ENCODE measurements around the gene CST8. TPM values are rescaled to one million over a fixed set of nuclear protein-coding genes. Genes with fewer than 3 reads are reported as not detected.

CST8 gene
- total RNA-seq, 1 donor from 2014 or later, result not detected

GRCh38 chr20:23476015-23476754 is 14.7 kb upstream of the CST8 start:
- no peak for DNase-seq

GRCh38 chr20:23477223-23477622 is 13.7 kb upstream of the CST8 start:
- DNase-seq, result no peak

DNA sequence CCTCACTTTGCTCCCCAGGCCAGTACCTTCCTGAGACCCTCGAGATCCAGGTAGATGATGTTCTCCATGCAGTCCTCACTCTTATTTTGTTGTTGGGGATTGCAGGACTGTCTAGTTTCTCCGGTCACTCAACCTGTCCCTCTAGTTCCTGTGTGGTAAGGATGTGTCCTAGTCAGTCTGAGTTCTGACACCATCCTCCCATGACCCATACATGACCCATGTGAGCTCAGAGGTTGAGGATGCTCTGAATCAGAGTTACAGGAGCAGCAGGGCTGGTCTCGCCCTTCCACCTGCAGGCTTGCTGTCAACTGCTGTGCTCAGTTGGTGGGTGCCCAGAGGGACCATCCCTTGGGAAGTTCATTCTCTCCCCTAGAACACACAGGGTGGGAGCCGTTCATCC is 11.9 kb upstream of the CST8 start:
- no peak for DNase-seq

- no peak for DNase-seq
Observed at GRCh38 chr20:23482138-23482537, 8.8 kb upstream of the CST8 start.

GRCh38 chr20:23484081-23484480 is 6.8 kb upstream of the CST8 start:
- DNase-seq, result no peak

GRCh38 chr20:23488470-23488869 is 2.4 kb upstream of the CST8 start:
- DNase-seq, result no peak

DNA sequence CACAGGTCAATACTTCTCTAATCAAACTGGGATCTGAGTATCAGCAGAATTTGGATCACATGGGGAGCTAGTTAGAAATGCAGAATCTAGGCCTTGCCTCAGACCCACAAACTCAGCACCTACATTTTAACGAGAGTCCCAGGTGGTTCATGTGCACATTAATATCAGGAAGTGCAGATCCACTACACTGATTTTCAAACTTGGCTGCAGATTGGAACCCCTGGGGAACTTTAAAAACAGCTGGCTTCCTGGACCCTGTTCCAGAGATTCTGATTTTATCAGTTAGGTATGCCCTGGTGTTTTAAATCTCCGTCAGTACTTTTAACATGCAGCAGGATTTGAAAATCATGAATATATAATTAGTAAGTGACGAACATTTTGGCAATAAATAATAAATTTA is 1.9 kb upstream of the CST8 start:
- no peak for DNase-seq

- DNase-seq, result no peak
Observed at GRCh38 chr20:23492292-23492691, 1.4 kb downstream of the CST8 start.

GRCh38 chr20:23493172-23493772 is 2.4 kb downstream of the CST8 start:
- DNase-seq, result no peak

DNA sequence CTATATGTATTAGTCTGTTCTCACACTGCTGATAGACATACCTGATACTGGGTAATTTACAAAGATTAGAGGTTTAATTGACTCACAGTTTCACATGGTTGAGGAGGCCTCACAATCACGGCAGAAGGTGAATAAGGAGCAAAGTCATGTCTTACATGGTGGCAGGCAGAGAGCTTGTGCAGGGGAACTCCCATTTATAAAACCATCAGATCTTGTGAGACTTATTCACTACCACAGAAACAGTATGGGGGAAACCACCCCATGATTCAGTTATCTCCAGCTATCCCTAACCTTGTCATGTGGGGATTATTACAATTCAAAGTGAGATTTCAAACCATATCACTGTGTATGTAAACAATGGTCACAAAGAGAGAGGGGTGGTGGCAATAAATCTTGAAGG is 6.6 kb downstream of the CST8 start:
- no peak for DNase-seq

DNA sequence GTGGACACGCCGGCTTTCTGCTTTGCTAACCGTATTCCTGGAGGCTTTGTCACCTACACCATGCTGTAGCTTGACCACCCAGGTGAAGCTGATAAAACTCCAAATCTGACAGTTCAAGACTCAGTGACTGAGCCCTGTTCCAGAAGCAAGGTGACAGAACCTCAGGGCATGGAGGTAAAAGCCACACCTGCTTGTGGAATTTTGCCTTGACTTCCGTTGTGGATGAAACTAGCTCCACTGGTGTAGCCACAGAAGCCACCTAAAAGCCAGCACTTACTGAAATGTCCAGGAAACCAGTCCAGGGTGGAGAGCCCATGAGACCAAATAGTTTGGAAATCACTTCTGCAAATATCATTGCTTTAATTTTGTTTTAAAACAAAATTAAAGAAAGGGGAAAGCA is 11.0 kb downstream of the CST8 start:
- no peak for DNase-seq

DNA sequence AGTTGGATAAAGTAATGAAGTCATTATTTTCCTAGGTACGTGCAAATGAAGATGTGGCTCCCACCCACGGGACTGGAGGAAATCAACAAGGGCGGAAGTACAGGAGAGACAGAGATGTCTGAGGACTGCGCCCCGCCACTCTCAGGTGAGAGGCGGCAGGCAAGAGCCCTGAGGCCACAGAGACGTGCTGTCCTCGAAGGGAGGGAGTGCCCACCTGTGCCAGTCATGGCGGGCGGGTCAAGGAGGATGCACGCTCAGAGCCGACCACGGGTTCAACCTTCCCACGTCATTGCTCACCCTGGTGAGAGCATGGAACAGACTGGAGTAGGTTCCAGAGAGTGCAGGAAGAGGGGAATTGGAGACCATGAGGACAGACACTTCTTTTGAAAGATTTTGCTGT is 12.7 kb downstream of the CST8 start:
- no peak for DNase-seq

DNA sequence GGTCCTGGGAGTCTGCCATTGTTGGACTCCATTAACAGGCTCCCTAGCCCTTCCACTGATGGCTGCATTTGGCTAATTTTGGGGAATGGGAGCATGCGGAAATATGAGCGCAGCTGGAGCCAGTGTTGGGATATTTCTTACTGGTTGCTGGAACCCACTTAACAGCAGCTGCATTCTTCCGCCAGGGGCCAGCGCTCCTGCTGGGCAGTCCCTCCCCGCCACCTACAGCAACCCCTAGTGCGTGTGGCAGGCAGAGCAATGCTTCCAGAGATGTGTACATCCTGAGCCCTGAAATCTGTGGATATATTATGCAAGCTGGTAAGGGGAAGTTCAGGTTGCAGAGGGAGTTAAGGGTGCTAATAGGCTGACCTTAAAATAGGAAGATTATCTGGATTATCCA is 16.4 kb downstream of the CST8 start:
- no peak for DNase-seq

GRCh38 chr20:23508449-23509229 is 17.7 kb downstream of the CST8 start:
- DNase-seq, result no peak

- no peak for DNase-seq
Observed at GRCh38 chr20:23509247-23509913, 18.5 kb downstream of the CST8 start.

DNA sequence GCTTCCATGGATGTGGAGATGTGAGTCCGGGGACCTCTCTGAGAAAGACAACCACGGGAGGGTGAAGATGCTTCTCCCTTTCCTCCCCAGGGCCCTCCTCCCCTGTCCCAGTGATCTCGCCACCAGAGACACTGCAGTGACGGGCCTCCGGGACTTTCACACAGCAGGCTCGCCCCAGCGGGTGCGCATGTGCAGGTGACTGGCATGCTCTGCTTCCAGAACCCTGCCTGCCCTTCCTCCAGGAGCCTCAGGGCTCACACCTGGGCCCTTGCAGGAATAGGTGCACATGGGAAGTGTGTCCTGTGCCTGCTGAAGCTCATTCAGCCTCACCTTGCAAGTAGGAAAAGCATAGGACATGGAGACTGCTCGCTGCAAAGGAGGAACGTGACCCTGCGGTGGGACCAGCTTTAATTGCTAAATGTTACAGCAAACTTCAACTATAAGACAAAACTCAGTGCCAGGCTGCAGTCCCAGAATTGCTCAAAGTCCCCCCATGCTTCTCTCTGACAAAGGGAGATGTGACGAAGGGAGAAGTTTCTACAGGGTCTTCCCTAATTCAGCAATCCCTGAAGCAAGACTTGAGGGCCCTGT is 19.2 kb downstream of the CST8 start:
- DNase-seq, result no peak

GRCh38 chr20:23513164-23513563 is 22.2 kb downstream of the CST8 start:
- DNase-seq, result no peak

- no peak for DNase-seq
Observed at GRCh38 chr20:23514848-23515247, 23.9 kb downstream of the CST8 start.

- no peak for DNase-seq
Observed at GRCh38 chr20:23515250-23515939, 24.5 kb downstream of the CST8 start.

DNA sequence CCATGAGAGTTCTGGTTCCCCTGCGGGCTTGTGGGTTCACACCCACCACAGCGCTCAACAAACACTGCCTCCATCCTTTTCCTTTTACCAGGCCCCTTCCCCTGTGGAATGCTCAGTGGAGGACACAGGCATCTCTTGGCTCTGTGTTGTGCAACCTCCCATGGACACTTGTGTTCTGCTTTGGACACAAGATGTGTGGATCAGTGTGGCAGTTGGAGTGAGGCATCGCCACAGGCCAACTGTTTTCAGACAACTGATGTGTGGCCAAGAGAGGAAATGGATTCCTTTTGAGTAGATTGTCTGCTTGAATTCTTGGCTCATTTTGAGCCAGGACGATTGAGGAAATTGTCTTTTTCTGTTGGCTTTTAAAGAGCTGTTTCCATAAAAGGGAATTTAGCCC is 26.8 kb downstream of the CST8 start:
- DNase-seq, result no peak

GRCh38 chr20:23519556-23519955 is 28.6 kb downstream of the CST8 start:
- DNase-seq, result no peak

GRCh38 chr20:23520185-23520584 is 29.3 kb downstream of the CST8 start:
- no peak for DNase-seq

Data from skin of body (tissue), 2 donors.